Activated T-cell treated with anti-CD3 and anti-CD28 coated beads for 48 hours (primary cell): Measurements from ENCODE around the gene FAT1.

Source experiments
- DNase-seq: peaks from one replicate; pipeline ENCODE4 v3.0.0-alpha.2; 2020; ENCODE audit warnings: low read depth

The FAT1 gene

GRCh38 chr4:186561748-186562147 is 161.9 kb downstream of the FAT1 start:
- DNase-seq: no peak

GRCh38 chr4:186560647-186561046 is 163.0 kb downstream of the FAT1 start:
- DNase-seq: no peak

GRCh38 chr4:186557486-186557885 is 166.2 kb downstream of the FAT1 start:
- DNase-seq: no peak

- no peak for DNase-seq
Observed at GRCh38 chr4:186557061-186557460, 166.6 kb downstream of the FAT1 start.

GRCh38 chr4:186554914-186555827 is 168.5 kb downstream of the FAT1 start, which contains the start of gene MTNR1A:
TSS of gene MTNR1A (minus strand) at chr4:186555567. CDS start at chr4:186555365, 202 bp downstream.
- DNase-seq: no peak

GRCh38 chr4:186554539-186554913 is 169.1 kb downstream of the FAT1 start:
- DNase-seq: no peak

- no peak for DNase-seq
Observed at GRCh38 chr4:186553717-186554116, 169.9 kb downstream of the FAT1 start.

GRCh38 chr4:186551849-186552248 is 171.8 kb downstream of the FAT1 start:
- no peak for DNase-seq

GRCh38 chr4:186545436-186545835 is 178.2 kb downstream of the FAT1 start:
- no peak for DNase-seq

GRCh38 chr4:186543206-186543605 is 180.4 kb downstream of the FAT1 start:
- DNase-seq: no peak

- no peak for DNase-seq
Observed at GRCh38 chr4:186541801-186542200, 181.9 kb downstream of the FAT1 start.

- no peak for DNase-seq
Observed at GRCh38 chr4:186537843-186538521, 185.7 kb downstream of the FAT1 start.
